NCI-H2029 treated with DMSO at 0.1 percent for 48 hours (cell line): Measurements from ENCODE around the gene WBP2.
"Not testable (repeated sequence)": the region's sequence is repeated elsewhere in the genome, so short reads cannot be mapped to it uniquely, and the experiment has no call there.

Experiments used
- DNase-seq: peaks from one replicate; lab custom pipeline; 2025; lab: John Stamatoyannopoulos, UW

The WBP2 gene

GRCh38 chr17:75888484-75888883 is 33.3 kb upstream of the WBP2 start:
- DNase-seq, result no peak

- DNase-seq, result not testable (repeated sequence)
These were observed 30.7 kb upstream of the WBP2 start for GRCh38 chr17:75885860-75886259.

DNA sequence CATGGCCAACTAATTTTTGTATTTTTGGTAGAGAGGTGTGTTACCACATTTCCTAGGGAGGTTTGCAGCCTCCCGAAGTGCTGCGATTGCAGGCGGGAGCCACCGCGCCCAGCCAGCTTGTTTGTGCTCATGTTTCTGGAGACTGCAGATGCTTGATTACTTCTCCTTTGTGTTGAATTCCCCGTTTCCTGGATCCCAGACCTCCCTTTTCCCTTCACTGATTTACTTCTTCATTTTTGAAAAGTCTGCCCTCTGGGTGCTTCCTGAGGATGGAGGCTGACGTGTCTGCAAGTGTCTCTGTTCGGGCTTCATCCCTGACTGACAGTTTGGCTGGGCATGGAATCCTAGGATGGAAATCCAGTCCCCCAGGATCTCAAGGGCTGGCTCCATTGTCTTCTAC is 30.3 kb upstream of the WBP2 start:
- DNase-seq, result no peak

- DNase-seq, result no peak
These were observed 26.7 kb upstream of the WBP2 start for GRCh38 chr17:75881678-75882454.

- DNase-seq, result no peak
These were observed 25.1 kb upstream of the WBP2 start for GRCh38 chr17:75880266-75880665.

- DNase-seq, result no peak
These were observed 23.3 kb upstream of the WBP2 start, which contains the start of gene TRIM47 for GRCh38 chr17:75878174-75878998. Gene TRIM47 (minus strand): TSS chr17:75878581. CDS start chr17:75878548, 33 bp downstream.

DNA sequence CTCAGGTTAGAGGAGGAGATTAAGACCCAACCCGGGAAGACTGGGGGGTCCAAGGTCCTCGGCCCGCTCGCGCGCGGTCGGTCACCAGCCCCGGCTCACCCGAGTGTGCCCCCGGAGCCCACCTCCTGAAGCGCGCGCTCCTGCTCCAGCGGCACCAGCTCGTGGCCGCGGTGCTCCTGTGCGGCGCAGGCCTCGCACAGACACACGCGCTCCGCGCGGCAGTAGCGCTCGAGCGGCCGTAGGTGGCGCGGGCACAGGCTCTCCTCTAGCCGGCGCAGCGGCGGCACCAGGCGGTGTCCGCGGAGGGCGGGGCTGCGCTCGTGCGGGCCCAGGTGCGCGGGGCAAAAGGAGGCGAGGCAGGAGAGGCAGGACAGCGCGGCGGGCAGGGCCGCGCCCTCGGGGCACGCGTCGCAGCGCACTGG is 22.6 kb upstream of the WBP2 start:
- no peak for DNase-seq

GRCh38 chr17:75876938-75877751 is 22.0 kb upstream of the WBP2 start:
- no peak for DNase-seq

DNA sequence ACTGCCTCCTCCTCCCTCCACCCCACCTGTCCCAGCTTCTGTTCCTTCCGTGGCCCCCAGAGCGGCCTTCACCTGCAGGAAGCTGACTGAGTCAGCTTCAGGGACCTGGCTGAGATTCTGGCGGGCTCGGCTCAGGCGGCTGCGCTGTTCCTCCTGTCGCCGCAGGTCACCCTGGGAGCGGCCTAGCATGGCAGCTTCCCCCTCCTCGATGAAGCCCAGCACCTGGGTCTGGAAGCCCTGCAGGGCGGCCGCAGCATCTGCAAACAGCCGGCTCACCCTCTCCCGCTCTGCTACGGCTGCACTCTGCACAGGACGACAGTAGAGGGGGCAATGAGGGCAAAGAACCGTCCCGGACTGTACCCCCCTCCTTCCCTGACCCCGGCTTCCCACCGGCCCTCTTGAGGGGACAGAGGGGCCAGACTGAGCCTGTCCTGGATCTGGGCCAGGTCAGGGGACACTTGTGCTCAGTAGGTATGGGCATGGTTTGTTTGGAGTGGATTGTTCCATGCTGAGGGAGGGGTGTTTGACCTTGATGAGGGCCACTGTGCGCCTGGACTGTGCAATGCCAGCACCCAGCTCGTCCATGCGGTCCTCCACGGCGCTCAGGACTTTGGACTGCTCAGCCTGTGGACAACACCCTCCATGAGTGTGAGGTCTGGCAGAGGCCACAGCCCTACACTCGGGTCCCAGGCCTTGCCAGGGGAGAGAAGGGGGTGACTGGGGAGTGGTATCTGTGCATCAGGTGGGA is 21.2 kb upstream of the WBP2 start:
- no peak for DNase-seq

- peak; percentile 57 for DNase-seq
These were observed 20.7 kb upstream of the WBP2 start for GRCh38 chr17:75875940-75876189.

- DNase-seq, result no peak
These were observed 20.2 kb upstream of the WBP2 start for GRCh38 chr17:75875182-75875939.

GRCh38 chr17:75874323-75875181 is 19.4 kb upstream of the WBP2 start:
- DNase-seq, result no peak

- no peak for DNase-seq
These were observed 18.6 kb upstream of the WBP2 start for GRCh38 chr17:75873587-75874322.

DNA sequence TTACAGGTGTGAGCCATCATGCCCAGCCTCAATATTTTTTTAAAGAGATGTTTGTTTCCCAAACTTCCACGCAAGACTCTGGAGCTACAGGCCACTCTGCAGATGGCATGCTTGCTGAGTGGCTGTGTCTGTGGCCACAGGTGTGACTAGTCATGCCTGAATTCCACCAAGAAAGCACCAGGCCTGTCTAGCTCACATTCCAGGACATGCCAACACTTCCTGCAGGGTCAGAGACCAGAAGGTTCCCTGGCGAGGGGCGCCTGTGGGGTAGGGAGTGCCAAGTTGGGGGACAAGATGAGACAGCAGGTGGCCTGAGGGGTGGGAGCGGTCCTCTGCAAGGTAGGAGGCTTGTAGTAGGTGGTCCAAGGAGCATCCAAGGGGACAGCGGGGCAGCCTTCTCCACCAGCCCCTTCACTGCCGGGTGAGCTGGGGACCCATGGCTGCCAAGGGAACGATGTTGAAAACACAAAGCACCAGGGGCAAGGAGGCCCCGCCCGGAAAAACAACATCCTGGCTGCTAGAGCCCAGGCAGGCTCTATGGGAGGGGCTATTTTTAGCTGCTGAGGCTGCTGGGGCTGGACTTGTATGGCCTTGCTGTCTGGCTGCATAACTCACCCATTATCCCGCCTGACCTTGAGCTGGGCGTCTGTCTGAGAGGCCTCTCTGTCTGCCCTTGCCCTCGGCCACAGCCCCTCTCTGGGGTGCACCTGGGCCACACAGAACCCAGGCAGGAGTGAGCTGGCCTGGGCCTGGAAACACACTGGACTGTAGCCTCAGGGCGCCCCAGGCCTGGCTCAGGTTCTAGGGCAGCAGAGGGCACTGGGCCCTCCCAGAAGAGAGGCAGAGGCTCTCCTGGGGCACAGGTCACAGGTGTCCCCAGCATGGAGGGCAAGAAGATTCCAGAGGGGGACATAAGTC is 17.6 kb upstream of the WBP2 start:
- no peak for DNase-seq

- DNase-seq, result not testable (repeated sequence)
These were observed 15.1 kb upstream of the WBP2 start for GRCh38 chr17:75870228-75870627.

DNA sequence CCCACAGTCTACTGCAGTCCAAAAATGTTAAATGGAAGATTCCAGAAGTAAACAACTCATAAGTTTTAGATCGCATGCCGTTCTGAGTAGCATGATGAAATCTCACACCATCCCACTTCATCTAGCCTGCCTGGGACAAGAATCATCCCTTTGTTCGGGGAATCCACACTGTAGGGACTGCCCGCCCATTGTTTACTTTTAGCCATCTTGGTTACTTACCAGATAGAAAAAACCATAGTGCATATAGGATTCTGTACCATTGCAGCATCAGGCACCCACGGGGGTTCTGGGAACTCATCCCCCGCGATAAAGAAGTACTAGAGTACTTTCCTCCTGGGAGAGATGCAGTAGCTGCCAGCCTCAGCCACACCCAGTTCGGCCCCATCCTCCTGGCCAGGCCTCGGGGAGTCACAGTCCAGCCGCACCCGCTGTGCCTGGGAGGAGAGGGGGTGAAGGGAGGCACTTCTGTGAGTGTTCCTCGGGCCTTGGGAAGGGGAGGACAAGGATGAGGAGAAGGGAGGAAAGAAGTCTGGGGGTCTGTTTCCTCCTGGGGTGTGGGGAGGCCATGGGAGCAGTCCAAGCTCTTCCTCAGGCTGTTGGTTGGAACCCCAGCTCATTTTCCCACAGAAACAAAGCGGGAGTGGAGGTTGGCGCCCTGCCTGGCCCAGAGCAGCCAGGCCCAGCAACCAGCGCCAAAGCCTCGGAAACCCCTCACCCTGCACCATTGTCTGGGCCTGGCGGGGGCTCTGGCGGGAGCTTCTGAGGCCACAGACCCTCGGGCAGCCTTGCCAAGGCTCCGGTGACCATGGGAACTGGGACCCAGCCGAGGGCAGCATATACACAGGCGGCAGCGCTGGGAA is 14.4 kb upstream of the WBP2 start:
- DNase-seq, result no peak

DNA sequence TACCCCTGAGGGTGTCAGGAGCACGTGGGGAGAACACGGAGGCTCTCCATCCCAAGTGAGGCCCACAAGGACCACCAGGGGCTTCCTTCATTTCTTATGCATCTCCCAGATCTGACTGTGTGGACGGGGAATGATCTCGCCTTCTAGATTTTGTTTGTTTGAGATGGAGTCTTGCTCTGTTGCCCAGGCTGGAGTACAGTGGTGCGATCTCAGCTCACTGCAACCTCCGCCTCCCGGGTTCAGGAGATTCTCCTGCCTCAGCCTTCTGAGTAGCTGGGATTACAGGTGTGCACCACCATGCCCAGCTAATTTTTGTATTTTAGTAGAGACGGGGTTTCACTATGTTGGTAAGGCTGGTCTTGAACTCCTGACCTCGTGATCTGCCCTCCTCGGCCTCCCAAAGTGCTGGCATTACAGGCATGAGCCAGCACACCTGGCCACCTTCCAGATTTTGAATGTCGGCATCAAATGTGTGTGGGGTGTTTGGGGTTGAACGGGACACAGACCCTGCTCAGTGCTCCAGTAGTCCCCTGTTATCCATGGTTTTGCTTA is 13.7 kb upstream of the WBP2 start:
- not testable (repeated sequence) for DNase-seq
